Measurements from ENCODE around the gene ARHGAP26. TPM values are rescaled to one million over a fixed set of nuclear protein-coding genes. Genes with fewer than 3 reads are reported as not detected.

The ARHGAP26 gene
- total RNA-seq, 1 experiment from 2014 or later, result 79.8 TPM

- BruUV-seq (replicated peaks), result no TSS peak
- no peak overlapping the region for H3K4me3 Mint-ChIP-seq (ENCODE audit: unreplicated experiment)
- POLR2A ChIA-PET, result no interaction called here
- H3K36me3 Mint-ChIP-seq (ENCODE audit: insufficient read depth, unreplicated experiment), result no peaks in the 10 kb centered on the region
- no peaks in the 10 kb centered on the region for H3K36me3 ChIP-seq (ENCODE audit: control insufficient read depth, insufficient read depth, low read length)
- no peak overlapping the region for H3K27ac Mint-ChIP-seq (ENCODE audit: unreplicated experiment)
- peaks cover 7% of the 10 kb centered on the region for H3K9me3 Mint-ChIP-seq (ENCODE audit: unreplicated experiment)
- no peaks in the 10 kb centered on the region for H3K27me3 ChIP-seq (replicated peaks; ENCODE audit: control insufficient read depth, insufficient read depth, low read length)
- DNase-seq, result no peak
- no peak overlapping the region for H3K4me3 ChIP-seq (ENCODE audit: low read depth, low read length)
- H3K4me1 ChIP-seq, result peaks cover 11% of the 10 kb centered on the region
- CTCF ChIA-PET, result no interaction called here
- intact Hi-C loops (cut with micrococcal nuclease; ENCODE audit: unreplicated experiment), result no loop called here
- H3K9me3 ChIP-seq, result no peaks in the 10 kb centered on the region
- peaks cover 15% of the 10 kb centered on the region for H3K4me1 Mint-ChIP-seq (ENCODE audit: low read depth, unreplicated experiment)
- no peaks in the 10 kb centered on the region for H3K27me3 Mint-ChIP-seq (ENCODE audit: insufficient read depth, unreplicated experiment)
- TF ChIP-seq CTCF (IDR thresholded peaks at IDR 0.05; ENCODE audit: insufficient read depth in 1 of 2, low read depth in 1 of 2, low read length in 1 of 2, severe bottlenecking in 1 of 2, unreplicated experiment in 1 of 2), result no peak
Measured at GRCh38 chr5:143239882-143240518, 469.8 kb downstream of the ARHGAP26 start.

- POLR2A ChIA-PET, result no interaction called here
- Mint-ChIP-seq H3K36me3 (ENCODE audit: insufficient read depth, unreplicated experiment) (no peaks in the 10 kb centered on the region), H3K4me1 (ENCODE audit: low read depth, unreplicated experiment) (peaks cover 15% of the 10 kb centered on the region), H3K4me3 (ENCODE audit: unreplicated experiment) (no peak overlapping the region), H3K9me3 (ENCODE audit: unreplicated experiment) (peaks cover 8% of the 10 kb centered on the region), H3K27me3 (ENCODE audit: insufficient read depth, unreplicated experiment) (no peaks in the 10 kb centered on the region), H3K27ac (ENCODE audit: unreplicated experiment) (no peak overlapping the region)
- H3K4me1 ChIP-seq, result peaks cover 11% of the 10 kb centered on the region
- CTCF ChIA-PET, result no interaction called here
- intact Hi-C loops (cut with micrococcal nuclease; ENCODE audit: unreplicated experiment), result no loop called here
- no TSS peak for BruUV-seq (replicated peaks)
- TF ChIP-seq CTCF (IDR thresholded peaks at IDR 0.05; ENCODE audit: insufficient read depth in 1 of 2, low read depth in 1 of 2, low read length in 1 of 2, severe bottlenecking in 1 of 2, unreplicated experiment in 1 of 2), result no peak
- no peaks in the 10 kb centered on the region for H3K9me3 ChIP-seq
- H3K27me3 ChIP-seq (replicated peaks; ENCODE audit: control insufficient read depth, insufficient read depth, low read length), result no peaks in the 10 kb centered on the region
- no peak for DNase-seq
- no peaks in the 10 kb centered on the region for H3K36me3 ChIP-seq (ENCODE audit: control insufficient read depth, insufficient read depth, low read length)
- no peak overlapping the region for H3K4me3 ChIP-seq (ENCODE audit: low read depth, low read length)
Measured at GRCh38 chr5:143241892-143242291, 471.7 kb downstream of the ARHGAP26 start.

GRCh38 chr5:143243103-143243502, 472.9 kb downstream of the ARHGAP26 start:
- Histone ChIP-seq H3K4me3 (ENCODE audit: low read depth, low read length) (no peak overlapping the region), H3K36me3 (ENCODE audit: control insufficient read depth, insufficient read depth, low read length) (no peaks in the 10 kb centered on the region), H3K4me1 (peaks cover 11% of the 10 kb centered on the region), H3K27me3 (replicated peaks; ENCODE audit: control insufficient read depth, insufficient read depth, low read length) (no peaks in the 10 kb centered on the region), H3K9me3 (no peaks in the 10 kb centered on the region)
- Mint-ChIP-seq H3K4me1 (ENCODE audit: low read depth, unreplicated experiment) (peaks cover 15% of the 10 kb centered on the region), H3K36me3 (ENCODE audit: insufficient read depth, unreplicated experiment) (no peaks in the 10 kb centered on the region), H3K9me3 (ENCODE audit: unreplicated experiment) (peaks cover 8% of the 10 kb centered on the region), H3K4me3 (ENCODE audit: unreplicated experiment) (no peak overlapping the region), H3K27ac (ENCODE audit: unreplicated experiment) (no peak overlapping the region), H3K27me3 (ENCODE audit: insufficient read depth, unreplicated experiment) (no peaks in the 10 kb centered on the region)
- ChIA-PET POLR2A (no interaction called here), CTCF (no interaction called here)
- DNase-seq, result no peak
- intact Hi-C loops (cut with micrococcal nuclease; ENCODE audit: unreplicated experiment), result no loop called here
- TF ChIP-seq CTCF (IDR thresholded peaks at IDR 0.05; ENCODE audit: insufficient read depth in 1 of 2, low read depth in 1 of 2, low read length in 1 of 2, severe bottlenecking in 1 of 2, unreplicated experiment in 1 of 2), result no peak
- no TSS peak for BruUV-seq (replicated peaks)
